ENCODE data around the gene CADM1.
A peak's percentile ranks its signal among the peaks of the same experiment; 100 is the strongest.

Gene CADM1

DNA sequence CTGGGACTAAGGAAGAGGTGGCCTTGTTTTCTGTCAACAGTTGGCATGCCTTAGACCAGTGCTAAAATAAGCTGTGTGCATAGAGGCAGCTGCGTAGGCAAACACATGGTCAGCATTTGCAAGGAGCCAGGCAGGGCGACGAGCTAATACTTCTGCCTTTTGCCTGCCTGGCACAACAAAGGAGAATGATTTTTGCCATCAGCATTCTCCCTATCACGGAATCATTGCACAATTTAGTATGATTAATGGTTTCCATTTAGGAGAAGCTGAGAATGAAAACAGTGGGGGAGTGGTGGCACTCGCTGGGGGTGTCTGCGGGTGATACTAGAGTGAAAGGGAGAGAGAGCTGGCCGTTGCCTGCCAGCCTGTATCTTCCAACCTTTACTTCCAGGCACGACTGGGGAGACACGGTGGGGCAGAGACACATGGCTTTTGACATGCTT is 336.0 kb downstream of the CADM1 start:
- no peak for DNase-seq

- no peak for DNase-seq
Observed at GRCh38 chr11:115167456-115167855, 336.8 kb downstream of the CADM1 start.

- DNase-seq: no peak
Observed at GRCh38 chr11:115166820-115167219, 337.4 kb downstream of the CADM1 start.

- DNase-seq: no peak
Observed at GRCh38 chr11:115164774-115165173, 339.4 kb downstream of the CADM1 start.

GRCh38 chr11:115162919-115163318 is 341.3 kb downstream of the CADM1 start:
- no peak for DNase-seq

GRCh38 chr11:115161876-115162275 is 342.3 kb downstream of the CADM1 start:
- DNase-seq: peak; percentile 12

- DNase-seq: peak; percentile 9
Observed at GRCh38 chr11:115159207-115159606, 345.0 kb downstream of the CADM1 start.

- no peak for DNase-seq
Observed at GRCh38 chr11:115158053-115158452, 346.2 kb downstream of the CADM1 start.

GRCh38 chr11:115157247-115157646 is 347.0 kb downstream of the CADM1 start:
- DNase-seq: no peak

DNA sequence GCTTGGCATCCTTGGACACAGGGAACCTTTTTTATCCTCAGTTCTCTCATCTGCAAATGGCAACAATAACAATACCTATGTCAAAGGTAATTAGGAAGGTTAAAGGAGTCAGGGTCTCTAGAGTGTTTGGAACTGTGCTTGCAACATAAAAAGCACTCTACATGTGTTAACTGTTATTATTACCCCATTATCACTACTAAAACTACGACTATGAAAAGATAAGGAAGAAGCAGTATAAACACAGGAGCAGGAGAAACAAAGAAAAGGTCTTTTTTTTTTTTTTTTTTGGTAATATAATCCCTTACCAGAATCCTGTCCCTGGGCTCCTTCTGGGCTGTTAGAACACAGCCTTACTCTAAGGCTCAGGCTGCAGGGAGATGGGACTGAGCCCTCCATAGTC is 348.2 kb downstream of the CADM1 start:
- no peak for DNase-seq

GRCh38 chr11:115155320-115155719 is 348.9 kb downstream of the CADM1 start:
- no peak for DNase-seq

DNA sequence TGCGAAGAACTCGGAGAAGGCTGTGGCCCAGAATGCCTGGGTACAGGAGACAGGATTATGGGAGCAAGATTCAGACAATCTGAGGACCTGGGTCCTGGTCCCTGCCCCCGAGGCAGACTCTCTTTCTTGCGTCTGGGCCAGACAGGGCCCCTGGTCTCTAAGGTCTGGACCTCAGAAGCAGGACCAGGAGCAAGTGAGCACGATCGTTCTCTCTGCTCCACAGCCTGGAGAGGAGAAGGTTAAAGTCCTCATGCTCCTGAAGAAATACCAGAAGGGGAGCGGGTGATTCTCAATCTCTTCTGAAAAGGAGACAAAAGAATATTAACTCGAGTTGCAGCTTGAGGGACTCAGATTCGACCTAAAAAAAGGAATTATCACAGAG is 349.9 kb downstream of the CADM1 start:
- DNase-seq: no peak

DNA sequence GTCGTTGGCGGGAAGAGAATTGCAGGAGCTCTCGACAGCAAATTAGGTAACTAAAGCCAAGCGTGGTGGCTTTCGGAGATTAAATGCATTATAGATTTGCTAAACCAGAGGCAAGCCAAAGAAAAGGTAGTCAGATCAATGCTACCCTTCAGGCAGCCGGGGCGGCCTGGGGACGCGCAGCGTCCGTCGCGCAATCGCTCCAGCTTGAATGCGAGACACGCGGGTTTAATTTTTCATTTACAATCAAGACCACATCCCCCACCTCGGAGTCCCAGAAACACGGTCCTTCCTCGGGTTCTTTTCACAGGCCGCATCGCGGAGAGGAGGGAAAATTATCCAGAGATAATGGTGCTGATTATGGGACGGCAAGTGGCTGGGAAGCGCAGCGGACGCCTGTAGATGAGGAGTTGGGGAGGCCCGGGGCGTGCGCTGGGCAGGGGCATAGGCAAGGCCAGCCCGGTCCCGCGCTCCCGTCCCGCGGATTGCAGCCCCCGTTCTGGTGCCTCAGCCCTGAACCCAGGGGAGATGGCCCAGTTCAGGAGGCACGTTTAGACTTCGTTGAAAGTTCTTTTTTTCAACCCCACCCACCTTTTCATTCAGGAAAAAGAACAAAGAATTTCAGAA is 350.4 kb downstream of the CADM1 start:
- DNase-seq: no peak

DNA sequence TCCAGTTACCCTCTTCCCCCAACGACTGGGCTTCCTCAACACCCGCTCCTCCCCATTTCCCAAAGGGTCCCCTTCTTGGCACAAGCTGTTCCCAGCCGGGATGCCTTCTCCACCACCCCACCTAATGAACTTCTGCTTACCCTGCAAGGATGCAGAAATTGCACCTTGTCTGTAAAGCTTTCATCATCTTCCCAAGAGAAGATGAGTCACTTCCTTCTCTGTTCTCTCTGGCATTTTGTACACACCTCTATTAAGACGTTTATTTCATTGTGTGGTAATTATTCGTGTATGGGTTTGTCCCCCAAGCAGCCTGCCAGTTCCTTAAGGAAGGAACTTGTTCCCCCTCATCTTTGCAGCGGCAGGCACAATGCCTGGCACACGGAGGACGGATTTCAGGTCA is 351.1 kb downstream of the CADM1 start:
- no peak for DNase-seq

GRCh38 chr11:115151010-115151409 is 353.2 kb downstream of the CADM1 start:
- DNase-seq: no peak

- no peak for DNase-seq
Observed at GRCh38 chr11:115148691-115149090, 355.5 kb downstream of the CADM1 start.

DNA sequence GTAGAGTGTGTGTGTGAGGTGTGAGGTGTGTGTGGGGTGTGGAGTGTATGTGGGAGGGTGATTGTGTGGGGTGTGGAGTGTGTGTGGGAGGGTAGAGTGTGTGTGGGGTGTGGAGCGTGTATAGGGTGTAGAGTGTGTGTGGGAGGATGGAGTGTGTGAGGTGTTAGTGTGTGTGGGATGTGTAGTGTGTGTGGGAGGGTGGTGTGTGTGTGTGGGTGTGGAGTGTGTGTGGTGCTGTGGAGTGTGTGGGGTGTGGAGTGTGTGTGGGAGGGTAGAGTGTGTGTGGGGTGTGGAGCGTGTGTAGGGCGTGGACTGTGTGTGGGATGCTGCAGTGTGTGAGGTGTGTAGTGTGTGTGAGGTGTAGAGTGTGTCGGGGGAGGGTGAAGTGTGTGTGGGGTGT is 356.1 kb downstream of the CADM1 start:
- DNase-seq: no peak

DNA sequence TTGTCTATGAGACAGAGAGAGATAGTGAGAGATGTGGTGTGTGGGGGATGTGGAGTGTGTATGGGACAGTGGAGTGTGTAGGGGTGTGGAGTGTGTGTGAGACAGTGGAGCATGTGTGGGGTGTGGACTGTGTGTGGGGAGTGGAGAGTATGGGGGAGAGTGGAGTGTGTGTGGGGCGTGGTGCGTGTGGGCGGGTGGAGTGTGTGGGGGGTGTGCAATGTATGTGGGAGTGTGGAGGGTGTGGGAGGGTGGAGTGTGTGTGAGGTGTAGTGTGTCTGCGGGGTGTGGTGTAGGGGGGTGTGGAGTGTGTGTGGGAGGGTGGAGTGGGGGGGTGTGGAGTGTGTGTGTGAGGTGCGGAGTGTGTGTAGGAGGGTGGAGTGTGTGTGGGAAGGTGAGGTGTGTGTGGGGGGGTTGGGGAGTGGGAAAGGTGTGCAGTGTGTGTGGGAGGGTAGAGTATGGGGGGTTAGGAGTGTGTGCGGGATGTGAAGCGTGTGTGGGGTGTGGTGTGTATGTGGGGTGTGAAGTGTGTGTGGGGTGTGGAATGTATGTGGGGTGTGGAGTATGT is 356.9 kb downstream of the CADM1 start:
- no peak for DNase-seq

GRCh38 chr11:115146425-115146824 is 357.8 kb downstream of the CADM1 start:
- DNase-seq: no peak

DNA sequence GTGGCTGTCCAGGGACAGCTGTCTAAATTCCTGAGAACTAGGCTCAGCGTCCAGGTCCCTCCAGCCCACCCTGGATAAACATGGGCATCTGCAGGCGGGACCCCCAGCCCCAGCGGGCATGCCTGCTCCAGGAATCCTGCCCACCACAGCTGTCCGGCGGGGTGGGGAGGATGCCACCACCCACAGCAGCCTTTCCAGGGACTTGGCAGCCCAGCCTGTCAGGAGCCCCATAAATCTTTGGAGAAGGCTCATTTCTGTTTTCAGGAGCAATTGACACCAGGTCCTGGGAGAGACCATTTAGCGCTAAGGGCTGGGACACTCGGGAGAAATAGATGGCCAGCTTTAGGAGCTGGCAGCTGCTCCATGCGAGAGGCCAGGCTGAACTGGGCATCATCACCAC is 358.9 kb downstream of the CADM1 start:
- DNase-seq: no peak

- peak; percentile 10 for DNase-seq
Observed at GRCh38 chr11:115144914-115145313, 359.3 kb downstream of the CADM1 start.

- DNase-seq: no peak
Observed at GRCh38 chr11:115144014-115144413, 360.2 kb downstream of the CADM1 start.

DNA sequence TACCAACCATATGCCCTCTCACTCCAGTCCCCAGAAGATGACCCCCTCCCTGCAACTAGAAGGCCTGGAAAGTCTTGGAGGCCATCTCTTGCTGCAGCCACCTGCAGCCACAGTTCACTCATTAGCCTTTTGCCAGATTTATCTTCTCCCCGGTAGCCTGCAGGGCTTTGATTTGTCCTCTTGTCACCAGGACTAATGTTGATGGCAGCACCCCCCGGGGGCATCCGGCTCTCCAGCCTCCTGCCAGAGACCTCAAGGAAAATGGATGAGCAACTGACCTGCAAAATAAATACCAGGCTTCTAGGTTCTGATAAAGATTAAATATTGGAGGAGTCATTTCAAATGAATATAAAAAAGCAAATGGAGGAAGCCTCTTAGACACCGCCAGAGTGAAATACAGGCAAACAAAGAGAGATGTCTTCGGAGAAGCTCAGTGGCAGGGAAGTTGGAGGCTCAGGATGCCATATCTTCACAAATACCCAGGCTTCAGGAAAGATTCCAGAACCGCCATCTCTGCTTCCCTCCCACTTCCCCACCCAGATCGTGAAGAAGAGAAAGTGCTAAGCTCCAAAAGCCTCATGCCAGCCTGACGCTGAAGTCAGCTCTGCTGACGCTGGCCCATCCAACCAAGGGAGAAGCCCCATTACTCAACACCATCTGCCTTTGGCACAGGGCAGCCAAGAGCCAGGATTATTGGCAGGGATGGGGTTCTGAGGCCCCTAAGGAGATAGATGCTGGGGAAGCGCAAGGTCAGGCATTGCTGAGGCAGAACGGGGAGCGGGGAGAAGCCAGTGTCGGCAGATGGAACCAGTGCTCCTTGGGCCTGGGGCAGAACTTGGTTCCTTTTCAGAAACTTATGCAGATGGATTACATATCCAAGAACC is 362.7 kb downstream of the CADM1 start:
- peak; percentile 23 for DNase-seq

- no peak for DNase-seq
Observed at GRCh38 chr11:115135936-115136335, 368.3 kb downstream of the CADM1 start.

Data from NCI-H1694 (cell line).